Activated CD4-positive, alpha-beta T cell treated with anti-CD3 and anti-CD28 coated beads for 36 hours (primary cell): ENCODE results near the gene REN. TPM values are rescaled to one million over a fixed set of nuclear protein-coding genes. Genes with fewer than 3 reads are reported as not detected.

Source experiments
- ATAC-seq: fragments of 200-7000 bp; cut with Tn5 transposase; one replicate; pipeline ENCODE4 v1.10.0; 2021; ENCODE audit warnings: mild to moderate bottlenecking, moderate library complexity
- CTCF ChIA-PET: fragments of 350-600 bp; sonication (Branson Sonifier 250); formaldehyde crosslinking; loops from one replicate; lab custom pipeline; 2021; ENCODE audit warnings: antibody characterized with exemption; lab: Charles Lee
- POLR2A ChIA-PET: fragments of 350-600 bp; sonication (Branson Sonifier 250); formaldehyde crosslinking; loops from one replicate; lab custom pipeline; 2021; ENCODE audit warnings: antibody characterized with exemption, inconsistent platforms; lab: Charles Lee
- DNase-seq: peaks from one replicate; pipeline ENCODE4 v3.0.0-alpha.2; 2020
- H3K27ac Mint-ChIP-seq: one replicate; pipeline ENCODE4 v1.8.0; 2021; ENCODE audit warnings: mixed read lengths
- H3K27me3 Mint-ChIP-seq: one replicate; pipeline ENCODE4 v1.8.0; 2021; ENCODE audit warnings: mixed read lengths
- H3K36me3 Mint-ChIP-seq: one replicate; pipeline ENCODE4 v1.8.0; 2021; ENCODE audit warnings: low read depth, mixed read lengths
- H3K4me1 Mint-ChIP-seq: one replicate; pipeline ENCODE4 v1.8.0; 2021; ENCODE audit warnings: mixed read lengths
- H3K4me3 Mint-ChIP-seq: one replicate; pipeline ENCODE4 v1.8.0; 2021; ENCODE audit warnings: mild to moderate bottlenecking, moderate library complexity, mixed read lengths
- H3K9me3 Mint-ChIP-seq: one replicate; pipeline ENCODE4 v1.8.0; 2021; ENCODE audit warnings: low read depth, mixed read lengths
- intact Hi-C, 2 experiments: fragments of 100-400 bp; cut with DNase I in 1 of 2; cut with micrococcal nuclease in 1 of 2; formaldehyde crosslinking; loops; one replicate each; pipeline versions ENCODE4 v1.14.2 to v1.15.1; 2022 to 2024; cut with DNase I, micrococcal nuclease
- total RNA-seq, 2 experiments: library from RNA; stranded (reverse); gene quantifications; one replicate each; pipeline ENCODE4 v1.2.3, GENCODE V29; 2021

REN gene
- total RNA-seq, 2 experiments from 2014 or later: not detected

- intact Hi-C loops: no loop called here
- ATAC-seq (no peak), DNase-seq (no peak)
- ChIA-PET CTCF (interaction anchor here (0.6 to 4.9 kb wide), 6 partner anchors 129 to 892 kb away, joined by 3 to 25 read pairs (median 13); partner anchors contain the start of gene SNRPE), POLR2A (no interaction called here)
- no peaks in the 10 kb centered on the region for H3K36me3 Mint-ChIP-seq
- H3K4me1 Mint-ChIP-seq: peaks cover 5% of the 10 kb centered on the region
- H3K27ac Mint-ChIP-seq: no peak overlapping the region
- H3K27me3 Mint-ChIP-seq: no peaks in the 10 kb centered on the region
- no peaks in the 10 kb centered on the region for H3K9me3 Mint-ChIP-seq
- H3K4me3 Mint-ChIP-seq: no peak overlapping the region
These were observed 36.0 kb downstream of the REN start for GRCh38 chr1:204130178-204130577.

- no peaks in the 10 kb centered on the region for H3K36me3 Mint-ChIP-seq
- H3K27ac Mint-ChIP-seq: no peak overlapping the region
- no peak overlapping the region for H3K4me3 Mint-ChIP-seq
- no peaks in the 10 kb centered on the region for H3K9me3 Mint-ChIP-seq
- H3K27me3 Mint-ChIP-seq: no peaks in the 10 kb centered on the region
- CTCF ChIA-PET: interaction anchor here (0.5 to 4.9 kb wide), 40 partner anchors 8 to 980 kb away, joined by 3 to 25 read pairs (median 3); partner anchors contain the start of gene SNRPE
- intact Hi-C loops: loop anchor here (1.0 to 5.0 kb wide), 4 partner anchors 258 to 862 kb away; partner anchors contain the start of genes SNRPE (in 2 of the 2) and ATP2B4 (in 1 of the 2)
- POLR2A ChIA-PET: interaction anchor here (0.5 to 0.6 kb wide), 2 partner anchors 14 to 435 kb away, joined by 4 to 12 read pairs; no protein-coding TSS in a partner anchor
- ATAC-seq (peak; percentile 88), DNase-seq (peak; percentile 82)
- peaks cover 5% of the 10 kb centered on the region for H3K4me1 Mint-ChIP-seq
These were observed 36.9 kb downstream of the REN start for GRCh38 chr1:204128964-204129896.

- H3K9me3 Mint-ChIP-seq: no peaks in the 10 kb centered on the region
- ChIA-PET POLR2A (no interaction called here), CTCF (interaction anchor here (0.5 to 4.9 kb wide), 37 partner anchors 8 to 981 kb away, joined by 3 to 25 read pairs (median 4); partner anchors contain the start of gene SNRPE)
- no peaks in the 10 kb centered on the region for H3K36me3 Mint-ChIP-seq
- peaks cover 5% of the 10 kb centered on the region for H3K4me1 Mint-ChIP-seq
- no peaks in the 10 kb centered on the region for H3K27me3 Mint-ChIP-seq
- H3K27ac Mint-ChIP-seq: no peak overlapping the region
- ATAC-seq (no peak), DNase-seq (no peak)
- intact Hi-C loops: loop anchor here in 1 of 2 experiments (2.0 to 5.0 kb wide), 3 partner anchors 258 to 861 kb away; partner anchors contain the start of gene ATP2B4
- H3K4me3 Mint-ChIP-seq: no peak overlapping the region
These were observed 37.6 kb downstream of the REN start for GRCh38 chr1:204128464-204128963.

GRCh38 chr1:204127597-204128242 is 38.4 kb downstream of the REN start:
- peak; percentile 54 for DNase-seq
- Mint-ChIP-seq H3K9me3 (no peaks in the 10 kb centered on the region), H3K36me3 (no peaks in the 10 kb centered on the region), H3K4me1 (peaks cover 5% of the 10 kb centered on the region), H3K27me3 (no peaks in the 10 kb centered on the region), H3K4me3 (no peak overlapping the region), H3K27ac (no peak overlapping the region)
- intact Hi-C loops: loop anchor here in 1 of 2 experiments (2.0 to 5.0 kb wide), 3 partner anchors 257 to 860 kb away; partner anchors contain the start of gene ATP2B4
- CTCF ChIA-PET: interaction anchor here (0.6 to 4.9 kb wide), 10 partner anchors 10 to 269 kb away, joined by 3 to 25 read pairs (median 6); no protein-coding TSS in a partner anchor
- POLR2A ChIA-PET: no interaction called here
- peak; percentile 34 for ATAC-seq

GRCh38 chr1:204126956-204127355 is 39.2 kb downstream of the REN start:
- no peaks in the 10 kb centered on the region for H3K36me3 Mint-ChIP-seq
- H3K9me3 Mint-ChIP-seq: no peaks in the 10 kb centered on the region
- ATAC-seq: no peak
- ChIA-PET CTCF (interaction anchor here (1.0 to 4.9 kb wide), 3 partner anchors 253 to 267 kb away, joined by 3 to 25 read pairs (median 6); no protein-coding TSS in a partner anchor), POLR2A (no interaction called here)
- no peaks in the 10 kb centered on the region for H3K27me3 Mint-ChIP-seq
- intact Hi-C loops: loop anchor here in 1 of 2 experiments (5.0 kb wide), 2 partner anchors 500 to 860 kb away; partner anchors contain the start of gene ATP2B4
- no peak overlapping the region for H3K27ac Mint-ChIP-seq
- peaks cover 5% of the 10 kb centered on the region for H3K4me1 Mint-ChIP-seq
- no peak overlapping the region for H3K4me3 Mint-ChIP-seq
- DNase-seq: no peak

GRCh38 chr1:204126386-204126785 is 39.8 kb downstream of the REN start:
- no peaks in the 10 kb centered on the region for H3K9me3 Mint-ChIP-seq
- H3K4me1 Mint-ChIP-seq: peaks cover 5% of the 10 kb centered on the region
- ChIA-PET CTCF (interaction anchor here (1.0 kb wide), 1 partner anchor 257 kb away, joined by 3 read pairs; no protein-coding TSS in a partner anchor), POLR2A (no interaction called here)
- H3K27me3 Mint-ChIP-seq: no peaks in the 10 kb centered on the region
- ATAC-seq (no peak), DNase-seq (no peak)
- no peak overlapping the region for H3K27ac Mint-ChIP-seq
- no peaks in the 10 kb centered on the region for H3K36me3 Mint-ChIP-seq
- H3K4me3 Mint-ChIP-seq: no peak overlapping the region
- intact Hi-C loops: loop anchor here in 1 of 2 experiments (5.0 kb wide), 2 partner anchors 499 to 859 kb away; partner anchors contain the start of gene ATP2B4

- intact Hi-C loops: loop anchor here in 1 of 2 experiments (5.0 kb wide), 2 partner anchors 499 to 859 kb away; partner anchors contain the start of gene ATP2B4
- DNase-seq (no peak), ATAC-seq (no peak)
- POLR2A ChIA-PET: no interaction called here
- Mint-ChIP-seq H3K27me3 (no peaks in the 10 kb centered on the region), H3K4me3 (no peak overlapping the region), H3K36me3 (no peaks in the 10 kb centered on the region), H3K9me3 (no peaks in the 10 kb centered on the region), H3K4me1 (peaks cover 5% of the 10 kb centered on the region), H3K27ac (no peak overlapping the region)
- CTCF ChIA-PET: interaction anchor here (0.6 to 0.8 kb wide), 3 partner anchors 12 to 87 kb away, joined by 3 to 5 read pairs (median 4); no protein-coding TSS in a partner anchor
These were observed 40.3 kb downstream of the REN start for GRCh38 chr1:204125759-204126351.

- Mint-ChIP-seq H3K27ac (no peak overlapping the region), H3K27me3 (no peaks in the 10 kb centered on the region), H3K4me3 (no peak overlapping the region), H3K9me3 (no peaks in the 10 kb centered on the region), H3K4me1 (peaks cover 5% of the 10 kb centered on the region), H3K36me3 (no peaks in the 10 kb centered on the region)
- no peak for DNase-seq
- ATAC-seq: no peak
- intact Hi-C loops: loop anchor here in 1 of 2 experiments (5.0 kb wide), 2 partner anchors 497 to 857 kb away; partner anchors contain the start of gene ATP2B4
- CTCF ChIA-PET: interaction anchor here (0.5 to 0.8 kb wide), 3 partner anchors 19 to 264 kb away, joined by 3 to 4 read pairs (median 4); no protein-coding TSS in a partner anchor
- POLR2A ChIA-PET: no interaction called here
These were observed 41.5 kb downstream of the REN start for GRCh38 chr1:204124639-204125038.

- intact Hi-C loops: no loop called here
- Mint-ChIP-seq H3K27me3 (no peaks in the 10 kb centered on the region), H3K4me1 (no peaks in the 10 kb centered on the region), H3K9me3 (no peaks in the 10 kb centered on the region), H3K36me3 (no peaks in the 10 kb centered on the region), H3K27ac (no peak overlapping the region), H3K4me3 (no peak overlapping the region)
- ATAC-seq (peak; percentile 59), DNase-seq (peak; percentile 40)
- ChIA-PET CTCF (interaction anchor here (0.5 kb wide), 1 partner anchor 261 kb away, joined by 4 read pairs; no protein-coding TSS in a partner anchor), POLR2A (no interaction called here)
These were observed 42.8 kb downstream of the REN start for GRCh38 chr1:204123376-204123775.

GRCh38 chr1:204121840-204122555 is 44.1 kb downstream of the REN start:
- Mint-ChIP-seq H3K4me1 (no peaks in the 10 kb centered on the region), H3K27ac (no peak overlapping the region), H3K4me3 (no peak overlapping the region), H3K36me3 (no peaks in the 10 kb centered on the region), H3K27me3 (no peaks in the 10 kb centered on the region), H3K9me3 (no peaks in the 10 kb centered on the region)
- ATAC-seq: no peak
- POLR2A ChIA-PET: no interaction called here
- CTCF ChIA-PET: interaction anchor here (0.6 kb wide), 1 partner anchor 97 kb away, joined by 3 read pairs; no protein-coding TSS in a partner anchor
- intact Hi-C loops: no loop called here
- DNase-seq: no peak
